HCT116 (cell line): ENCODE results near the gene STAT2. TPM values are rescaled to one million over a fixed set of nuclear protein-coding genes. Genes with fewer than 3 reads are reported as not detected.
"Not testable (repeated sequence)": the region's sequence is repeated elsewhere in the genome, so short reads cannot be mapped to it uniquely, and the experiment has no call there.

ENCODE experiments used
- ATAC-seq: fragments of 200-7000 bp; cut with Tn5 transposase; 2 replicates; pipeline ENCODE4 v1.9.1; 2020; ENCODE audit warnings: mild to moderate bottlenecking, moderate library complexity
- BruUV-seq: library from RNA; stranded (reverse); fragments of 400-500 nt; replicated peaks from 2 replicates; lab custom pipeline; 2021; lab: Mats Ljungman, UMichigan
- CTCF ChIA-PET: fragments of 300-600 bp; sonication (Branson Sonifier 250); formaldehyde crosslinking; loops from one replicate; lab custom pipeline; 2021; ENCODE audit warnings: antibody characterized with exemption; lab: Charles Lee
- POLR2A ChIA-PET: fragments of 300-600, 350-600 bp; sonication (Branson Sonifier 250); formaldehyde crosslinking; loops from one replicate; lab custom pipeline; 2021; ENCODE audit warnings: antibody characterized with exemption; lab: Charles Lee
- RAD21 ChIA-PET, 2 experiments: fragments of 300-600 bp; sonication (Branson Sonifier 250); formaldehyde crosslinking; loops; one replicate each; lab custom pipeline; 2023; ENCODE audit warnings: low total read pairs in 2 of 2; ENCODE audit not compliant: uncharacterized antibody in 2 of 2, unreplicated experiment in 2 of 2, low non-redundant PET in 1 of 2; lab: Charles Lee
- DNase-seq: peaks from one replicate; pipeline ENCODE4 v3.0.0-alpha.2; 2010; ENCODE audit warnings: low read depth, low spot score
- H2AFZ ChIP-seq: fragments of 200-600 bp; shearing (Covaris generic), sonication (generic); 2 replicates; pipeline ENCODE4 v1.6.1; 2017; ENCODE audit warnings: low read depth, mixed run types, mixed read lengths, antibody characterized with exemption, low read length; ENCODE audit not compliant: poor library complexity, severe bottlenecking
- H3K27ac ChIP-seq: 2 replicates; pipeline ENCODE4 v1.5.1; 2012; ENCODE audit warnings: low read depth, low read length
- H3K27me3 ChIP-seq: fragments of 200-600 bp; sonication (generic); 2 replicates; pipeline ENCODE4 v1.6.1; 2016; ENCODE audit warnings: mixed run types, low read length, mixed read lengths; ENCODE audit not compliant: insufficient read depth
- H3K36me3 ChIP-seq, 2 experiments: fragments of 200-500 bp in 1 of 2; fragments of 200-600 bp in 1 of 2; sonication (Bioruptor generic) in 1 of 2; sonication (generic) in 1 of 2; 2 replicates each; pipeline versions ENCODE4 v1.5.1 to v1.6.1; 2014 to 2016; ENCODE audit warnings: low read length in 2 of 2, inconsistent platforms in 1 of 2, mixed read lengths in 1 of 2, mixed run types in 1 of 2; ENCODE audit not compliant: insufficient read depth in 2 of 2, control insufficient read depth in 1 of 2
- H3K4me1 ChIP-seq, 2 experiments: fragments of 200-600 bp in 1 of 2; sonication (generic) in 1 of 2; 2 replicates each; pipeline versions ENCODE4 v1.5.1 to v1.6.1; 2012 to 2017; ENCODE audit warnings: low read length in 2 of 2, inconsistent platforms in 1 of 2, mild to moderate bottlenecking in 1 of 2, mixed read lengths in 1 of 2, mixed run types in 1 of 2, moderate library complexity in 1 of 2; ENCODE audit not compliant: insufficient read depth in 2 of 2, control insufficient read depth in 1 of 2
- H3K4me2 ChIP-seq: fragments of 200-600 bp; sonication (generic); 2 replicates; pipeline ENCODE4 v1.6.1; 2017; ENCODE audit warnings: mixed run types, low read length, mixed read lengths
- H3K4me3 ChIP-seq, 2 experiments: fragments of 200-600 bp in 1 of 2; sonication (generic) in 1 of 2; replicated peaks in 1 of 2; 2 replicates each; pipeline ENCODE4 v1.5.1; 2011 to 2016; ENCODE audit warnings: low read length in 2 of 2, control low read depth in 1 of 2, low read depth in 1 of 2, mild to moderate bottlenecking in 1 of 2, mixed read lengths in 1 of 2, mixed run types in 1 of 2
- H3K79me2 ChIP-seq: fragments of 200-600 bp; sonication (generic); 2 replicates; pipeline ENCODE4 v1.6.1; 2017; ENCODE audit warnings: mild to moderate bottlenecking, mixed run types, low read length, moderate library complexity, mixed read lengths; ENCODE audit not compliant: insufficient read depth
- H3K9ac ChIP-seq: fragments of 200-600 bp; sonication (generic); 2 replicates; pipeline ENCODE4 v1.6.1; 2016; ENCODE audit warnings: low read length, mixed read lengths
- H3K9me2 ChIP-seq: fragments of 200-600 bp; sonication (generic), shearing (Covaris generic); 2 replicates; pipeline ENCODE4 v1.6.1; 2017; ENCODE audit warnings: mixed run types, mild to moderate bottlenecking, moderate library complexity; ENCODE audit not compliant: insufficient read depth
- H3K9me3 ChIP-seq, 2 experiments: fragments of 200-500 bp in 1 of 2; fragments of 200-600 bp in 1 of 2; sonication (Bioruptor generic) in 1 of 2; sonication (generic) in 1 of 2; 2 replicates each; pipeline ENCODE4 v1.6.1; 2014 to 2017; ENCODE audit warnings: low read length in 2 of 2, mixed read lengths in 2 of 2, inconsistent platforms in 1 of 2, low read depth in 1 of 2, mild to moderate bottlenecking in 1 of 2, mixed run types in 1 of 2, moderate library complexity in 1 of 2; ENCODE audit not compliant: control insufficient read depth in 1 of 2, insufficient read depth in 1 of 2
- H4K20me1 ChIP-seq: fragments of 200-600 bp; sonication (generic), shearing (Covaris generic); 2 replicates; pipeline ENCODE4 v1.6.1; 2017; ENCODE audit warnings: mixed run types, mild to moderate bottlenecking, moderate library complexity; ENCODE audit not compliant: insufficient read depth
- CEBPB ChIP-seq: IDR thresholded peaks from 2 replicates; pipeline ENCODE4 v1.6.1; 2012; ENCODE audit warnings: low read depth
- EZH2 ChIP-seq: fragments of 200-600 bp; sonication (generic); IDR thresholded peaks from 2 replicates; pipeline ENCODE4 v1.6.1; 2017; ENCODE audit warnings: antibody characterized with exemption, mixed run types
- EZH2phosphoT487 ChIP-seq: fragments of 200-600 bp; IDR thresholded peaks from 2 replicates; pipeline ENCODE4 v1.6.1; 2018; ENCODE audit warnings: antibody characterized with exemption, borderline replicate concordance
- JUND ChIP-seq: IDR thresholded peaks from 2 replicates; pipeline ENCODE4 v1.6.1; 2012
- POLR2AphosphoS5 ChIP-seq: IDR thresholded peaks from 2 replicates; pipeline ENCODE4 v1.6.1; 2011; ENCODE audit warnings: mild to moderate bottlenecking, low read depth, low read length, moderate library complexity
- RAD21 ChIP-seq: IDR thresholded peaks from 2 replicates; pipeline ENCODE4 v1.6.1; 2012; ENCODE audit warnings: low read depth, mild to moderate bottlenecking
- SIN3A ChIP-seq: IDR thresholded peaks from 2 replicates; pipeline ENCODE4 v1.6.1; 2012; ENCODE audit warnings: low read depth
- SP1 ChIP-seq: IDR thresholded peaks from 2 replicates; pipeline ENCODE4 v1.6.1; 2012; ENCODE audit warnings: low read depth
- TCF7L2 ChIP-seq: IDR thresholded peaks from 2 replicates; pipeline ENCODE4 v1.7.0; 2011; ENCODE audit warnings: borderline replicate concordance, inconsistent platforms; ENCODE audit not compliant: insufficient read depth, insufficient read length; ENCODE audit errors: extremely low read depth
- YY1 ChIP-seq: IDR thresholded peaks from 2 replicates; pipeline ENCODE4 v1.6.1; 2011; ENCODE audit warnings: low read length, low read depth, moderate library complexity, mild to moderate bottlenecking; ENCODE audit not compliant: insufficient replicate concordance; ENCODE audit errors: extremely low read depth
- ZNF274 ChIP-seq: fragments of 200-500 bp; sonication (Bioruptor generic); IDR thresholded peaks from 2 replicates; pipeline ENCODE4 v1.6.1; 2014; ENCODE audit warnings: mild to moderate bottlenecking, low read depth, low read length, inconsistent platforms
- intact Hi-C: fragments of 100-400 bp; cut with micrococcal nuclease; formaldehyde crosslinking; loops from 2 replicates; pipeline ENCODE4 v1.10.0; 2022
- total RNA-seq: library from RNA; stranded (reverse); gene quantifications from one replicate; pipeline ENCODE4 v1.2.1, GENCODE V29; 2021; ENCODE audit not compliant: unreplicated experiment
- TF ChIP-seq, protein P1 (sequence below): IDR thresholded peaks from 2 replicates; pipeline ENCODE4 v1.6.1; 2012
- TF ChIP-seq, protein P2 (sequence below): IDR thresholded peaks from 2 replicates; pipeline ENCODE4 v1.6.1; 2012; ENCODE audit warnings: low read depth
- TF ChIP-seq, protein P3 (sequence below), 3 experiments: fragments of 200-600 bp in 1 of 3; sonication (generic) in 1 of 3; IDR thresholded peaks in 2 of 3; conservative IDR thresholded peaks in 1 of 3; 2 replicates each; pipeline ENCODE4 v1.5.1; 2012 to 2017; ENCODE audit warnings: low read depth in 2 of 3, low read length in 2 of 3, antibody characterized with exemption in 1 of 3, borderline replicate concordance in 1 of 3, control low read depth in 1 of 3, mild to moderate bottlenecking in 1 of 3, mixed read lengths in 1 of 3, mixed run types in 1 of 3, moderate library complexity in 1 of 3; ENCODE audit not compliant: insufficient read depth in 1 of 3

STAT2 gene
- total RNA-seq, 1 experiment from 2014 or later = 53.1 TPM

DNA sequence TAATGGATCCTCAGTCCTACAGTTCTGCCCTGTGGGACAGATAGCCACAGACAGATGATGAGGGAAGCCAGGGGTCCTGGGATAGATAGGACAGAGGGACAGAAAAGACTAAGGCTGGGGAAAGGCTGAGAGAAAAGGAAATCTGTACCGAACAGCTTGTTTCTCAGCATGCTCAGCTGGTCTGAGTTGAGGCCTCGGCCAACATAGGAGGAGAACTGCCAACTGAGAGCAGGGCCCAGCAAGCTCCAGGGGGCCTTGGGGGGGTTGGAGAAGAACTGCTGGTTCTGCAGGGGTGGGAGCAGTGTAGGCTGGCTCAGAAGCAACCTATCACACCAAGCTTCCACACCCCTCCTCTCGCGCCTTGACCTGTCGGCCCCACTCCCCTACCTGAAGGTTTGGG is 11.1 kb downstream of the STAT2 start:
- Histone ChIP-seq H3K36me3 (peaks cover 17 to 25% of the 10 kb centered on the region in 2 experiments; a peak in 3 of 4 replicates), H3K79me2 (no peaks in the 10 kb centered on the region), H3K27ac (no peak overlapping the region), H3K9me2 (no peaks in the 10 kb centered on the region), H2AFZ (no peak overlapping the region), H3K9me3 (no peaks in the 10 kb centered on the region), H3K27me3 (no peaks in the 10 kb centered on the region), H4K20me1 (no peaks in the 10 kb centered on the region), H3K4me1 (no peaks in the 10 kb centered on the region), H3K4me2 (no peak overlapping the region), H3K9ac (no peak overlapping the region), H3K4me3 (no peak overlapping the region)
- no TSS peak for BruUV-seq
- TF ChIP-seq SIN3A (no peak), YY1 (no peak), RAD21 (no peak), ZNF274 (no peak), JUND (no peak), POLR2AphosphoS5 (no peak), EZH2 (no peak), TCF7L2 (no peak), CEBPB (no peak), SP1 (no peak), EZH2phosphoT487 (no peak)
- TF ChIP-seq, protein P1, sequence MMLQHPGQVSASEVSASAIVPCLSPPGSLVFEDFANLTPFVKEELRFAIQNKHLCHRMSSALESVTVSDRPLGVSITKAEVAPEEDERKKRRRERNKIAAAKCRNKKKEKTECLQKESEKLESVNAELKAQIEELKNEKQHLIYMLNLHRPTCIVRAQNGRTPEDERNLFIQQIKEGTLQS = no peak
- TF ChIP-seq, protein P2, sequence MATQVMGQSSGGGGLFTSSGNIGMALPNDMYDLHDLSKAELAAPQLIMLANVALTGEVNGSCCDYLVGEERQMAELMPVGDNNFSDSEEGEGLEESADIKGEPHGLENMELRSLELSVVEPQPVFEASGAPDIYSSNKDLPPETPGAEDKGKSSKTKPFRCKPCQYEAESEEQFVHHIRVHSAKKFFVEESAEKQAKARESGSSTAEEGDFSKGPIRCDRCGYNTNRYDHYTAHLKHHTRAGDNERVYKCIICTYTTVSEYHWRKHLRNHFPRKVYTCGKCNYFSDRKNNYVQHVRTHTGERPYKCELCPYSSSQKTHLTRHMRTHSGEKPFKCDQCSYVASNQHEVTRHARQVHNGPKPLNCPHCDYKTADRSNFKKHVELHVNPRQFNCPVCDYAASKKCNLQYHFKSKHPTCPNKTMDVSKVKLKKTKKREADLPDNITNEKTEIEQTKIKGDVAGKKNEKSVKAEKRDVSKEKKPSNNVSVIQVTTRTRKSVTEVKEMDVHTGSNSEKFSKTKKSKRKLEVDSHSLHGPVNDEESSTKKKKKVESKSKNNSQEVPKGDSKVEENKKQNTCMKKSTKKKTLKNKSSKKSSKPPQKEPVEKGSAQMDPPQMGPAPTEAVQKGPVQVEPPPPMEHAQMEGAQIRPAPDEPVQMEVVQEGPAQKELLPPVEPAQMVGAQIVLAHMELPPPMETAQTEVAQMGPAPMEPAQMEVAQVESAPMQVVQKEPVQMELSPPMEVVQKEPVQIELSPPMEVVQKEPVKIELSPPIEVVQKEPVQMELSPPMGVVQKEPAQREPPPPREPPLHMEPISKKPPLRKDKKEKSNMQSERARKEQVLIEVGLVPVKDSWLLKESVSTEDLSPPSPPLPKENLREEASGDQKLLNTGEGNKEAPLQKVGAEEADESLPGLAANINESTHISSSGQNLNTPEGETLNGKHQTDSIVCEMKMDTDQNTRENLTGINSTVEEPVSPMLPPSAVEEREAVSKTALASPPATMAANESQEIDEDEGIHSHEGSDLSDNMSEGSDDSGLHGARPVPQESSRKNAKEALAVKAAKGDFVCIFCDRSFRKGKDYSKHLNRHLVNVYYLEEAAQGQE = no peak
- TF ChIP-seq, protein P3, sequence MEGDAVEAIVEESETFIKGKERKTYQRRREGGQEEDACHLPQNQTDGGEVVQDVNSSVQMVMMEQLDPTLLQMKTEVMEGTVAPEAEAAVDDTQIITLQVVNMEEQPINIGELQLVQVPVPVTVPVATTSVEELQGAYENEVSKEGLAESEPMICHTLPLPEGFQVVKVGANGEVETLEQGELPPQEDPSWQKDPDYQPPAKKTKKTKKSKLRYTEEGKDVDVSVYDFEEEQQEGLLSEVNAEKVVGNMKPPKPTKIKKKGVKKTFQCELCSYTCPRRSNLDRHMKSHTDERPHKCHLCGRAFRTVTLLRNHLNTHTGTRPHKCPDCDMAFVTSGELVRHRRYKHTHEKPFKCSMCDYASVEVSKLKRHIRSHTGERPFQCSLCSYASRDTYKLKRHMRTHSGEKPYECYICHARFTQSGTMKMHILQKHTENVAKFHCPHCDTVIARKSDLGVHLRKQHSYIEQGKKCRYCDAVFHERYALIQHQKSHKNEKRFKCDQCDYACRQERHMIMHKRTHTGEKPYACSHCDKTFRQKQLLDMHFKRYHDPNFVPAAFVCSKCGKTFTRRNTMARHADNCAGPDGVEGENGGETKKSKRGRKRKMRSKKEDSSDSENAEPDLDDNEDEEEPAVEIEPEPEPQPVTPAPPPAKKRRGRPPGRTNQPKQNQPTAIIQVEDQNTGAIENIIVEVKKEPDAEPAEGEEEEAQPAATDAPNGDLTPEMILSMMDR (IDR thresholded peaks at IDR 0.05 in 2 of 3, conservative IDR thresholded peaks at IDR 0.05 in 1 of 3; ENCODE audit: borderline replicate concordance in 1 of 3, insufficient read depth in 1 of 3, low read depth in 2 of 3, low read length in 2 of 3) = no peak
- ChIA-PET RAD21 (no interaction called here), CTCF (interaction anchor here (1.1 kb wide), 1 partner anchor 15 kb away, joined by 4 read pairs; the partner anchor contains the start of gene PAN2), POLR2A (interaction anchor here (2.9 kb wide), 1 partner anchor 11 kb away, joined by 8 read pairs; the partner anchor contains the start of gene STAT2)
- ATAC-seq (no peak), DNase-seq (no peak)
- intact Hi-C loops = no loop called here

DNA sequence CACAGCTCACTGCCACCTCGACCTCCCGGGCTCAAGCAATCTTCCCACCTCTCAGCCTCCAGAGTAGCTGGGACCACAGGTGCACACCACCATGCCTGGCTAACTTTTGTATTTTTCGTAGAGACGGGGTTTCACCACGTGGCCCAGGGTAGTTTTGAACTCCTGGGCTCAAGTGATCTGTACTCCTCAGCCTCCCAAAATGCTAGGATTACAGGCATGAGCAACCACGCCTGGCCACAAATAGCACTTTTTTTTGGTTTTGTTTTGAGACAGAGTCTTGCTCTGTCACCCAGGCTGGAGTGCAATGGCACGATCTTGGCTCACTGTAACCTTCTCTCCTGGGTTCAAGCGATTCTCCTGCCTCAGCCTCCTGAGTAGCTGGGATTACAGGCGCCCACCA is 12.7 kb downstream of the STAT2 start:
- H3K4me2 ChIP-seq, H3K79me2 ChIP-seq, POLR2A ChIA-PET, H2AFZ ChIP-seq, intact Hi-C loops, CTCF ChIA-PET, BruUV-seq, H3K4me1 ChIP-seq, H3K4me3 ChIP-seq, H4K20me1 ChIP-seq, DNase-seq, H3K9me2 ChIP-seq, H3K9ac ChIP-seq, H3K9me3 ChIP-seq, H3K27ac ChIP-seq, H3K27me3 ChIP-seq, ATAC-seq: not testable (repeated sequence)
- H3K36me3 ChIP-seq = peaks cover 17 to 20% of the 10 kb centered on the region in 2 experiments; a peak in 3 of 4 replicates
- RAD21 ChIA-PET = interaction anchor here in 1 of 2 experiments (0.6 kb wide), 1 partner anchor 26 kb away, joined by 3 read pairs; no protein-coding TSS in a partner anchor
